Upper lobe of right lung (tissue), 1 donor: ENCODE results near the gene UPF3A. TPM values are rescaled to one million over a fixed set of nuclear protein-coding genes. Genes with fewer than 3 reads are reported as not detected.
"Not testable (repeated sequence)": the region's sequence is repeated elsewhere in the genome, so short reads cannot be mapped to it uniquely, and the experiment has no call there.

Experiments used
- ATAC-seq: fragments of 200-7000 bp; cut with Tn5 transposase; one replicate; pipeline ENCODE4 v1.9.1; 2020; ENCODE audit warnings: mild to moderate bottlenecking, moderate library complexity
- DNase-seq: peaks from one replicate; pipeline ENCODE4 v3.0.0-alpha.2; 2020
- H3K27ac ChIP-seq: fragments of 200-600 bp; one replicate; pipeline ENCODE4 v1.8.0; 2022
- H3K27me3 ChIP-seq: fragments of 200-600 bp; one replicate; pipeline ENCODE4 v1.8.0; 2022; ENCODE audit warnings: mild to moderate bottlenecking
- H3K36me3 ChIP-seq: fragments of 200-600 bp; one replicate; pipeline ENCODE4 v1.8.0; 2022
- H3K4me1 ChIP-seq: fragments of 200-600 bp; one replicate; pipeline ENCODE4 v1.8.0; 2022
- H3K4me3 ChIP-seq: fragments of 200-600 bp; one replicate; pipeline ENCODE4 v1.8.0; 2022; ENCODE audit warnings: mild to moderate bottlenecking
- H3K9me3 ChIP-seq: fragments of 200-600 bp; one replicate; pipeline ENCODE4 v1.8.0; 2022
- CTCF ChIP-seq: fragments of 200-600 bp; IDR thresholded peaks from one replicate; pipeline ENCODE4 v1.8.0; 2022; ENCODE audit warnings: antibody characterized with exemption
- intact Hi-C: fragments of 100-400 bp; cut with DNase I; formaldehyde crosslinking; loops from one replicate; pipeline ENCODE4 v1.11.0; 2022
- total RNA-seq: library from RNA; stranded (reverse); fragmentation: NEBNext Ultra II Directional; extraction: Animal tissue kit (Norgen Biotek cat#: 25700); gene quantifications from one replicate; pipeline ENCODE4 v1.2.1, GENCODE V29; 2021
- donor health status: DM: no; HTN: yes; CAD: no; lungs with severe emphysema.

UPF3A gene
- total RNA-seq, 1 donor from 2014 or later: 35.6 TPM

GRCh38 chr13:114249077-114249476, 32.3 kb upstream of the UPF3A start:
- DNase-seq (no peak), ATAC-seq (no peak)
- Histone ChIP-seq H3K36me3 (peaks cover 97% of the 10 kb centered on the region), H3K27me3 (no peaks in the 10 kb centered on the region), H3K4me3 (no peak overlapping the region), H3K27ac (no peak overlapping the region), H3K9me3 (no peaks in the 10 kb centered on the region), H3K4me1 (no peaks in the 10 kb centered on the region)
- TF ChIP-seq CTCF: no peak
- intact Hi-C loops: no loop called here

GRCh38 chr13:114251639-114252440, 29.6 kb upstream of the UPF3A start:
- intact Hi-C loops: not testable (repeated sequence)

GRCh38 chr13:114256547-114256946, 24.9 kb upstream of the UPF3A start:
- no peak for TF ChIP-seq CTCF
- Histone ChIP-seq H3K36me3 (peaks cover 99% of the 10 kb centered on the region), H3K27ac (no peak overlapping the region), H3K4me3 (no peak overlapping the region), H3K4me1 (no peaks in the 10 kb centered on the region), H3K27me3 (no peaks in the 10 kb centered on the region), H3K9me3 (no peaks in the 10 kb centered on the region)
- DNase-seq (no peak), ATAC-seq (peak; percentile 17)
- intact Hi-C loops: no loop called here

More at GRCh38 chr13:114251639-114252440, 29.6 kb upstream of the UPF3A start:
- not testable (repeated sequence) for ATAC-seq, H3K9me3 ChIP-seq, H3K27me3 ChIP-seq, DNase-seq, H3K4me1 ChIP-seq, H3K27ac ChIP-seq, H3K4me3 ChIP-seq
- H3K36me3 ChIP-seq: peaks cover 97% of the 10 kb centered on the region

- intact Hi-C loops: no loop called here
- Histone ChIP-seq H3K27me3 (no peaks in the 10 kb centered on the region), H3K36me3 (peaks cover 100% of the 10 kb centered on the region), H3K4me1 (no peaks in the 10 kb centered on the region), H3K4me3 (no peak overlapping the region), H3K9me3 (no peaks in the 10 kb centered on the region), H3K27ac (no peak overlapping the region)
- TF ChIP-seq CTCF: no peak
- ATAC-seq (no peak), DNase-seq (no peak)
Measured at GRCh38 chr13:114257014-114257413, 24.4 kb upstream of the UPF3A start.

GRCh38 chr13:114258589-114258988, 22.8 kb upstream of the UPF3A start:
- H3K27ac ChIP-seq: no peak overlapping the region
- no peak overlapping the region for H3K4me3 ChIP-seq
- no peak for TF ChIP-seq CTCF
- peaks cover 100% of the 10 kb centered on the region for H3K36me3 ChIP-seq
- DNase-seq (no peak), ATAC-seq (no peak)
- H3K4me1 ChIP-seq: no peaks in the 10 kb centered on the region
- no peaks in the 10 kb centered on the region for H3K27me3 ChIP-seq
- no peaks in the 10 kb centered on the region for H3K9me3 ChIP-seq
- intact Hi-C loops: no loop called here

- no peak for DNase-seq
- intact Hi-C loops: no loop called here
- Histone ChIP-seq H3K27ac (no peak overlapping the region), H3K4me1 (no peaks in the 10 kb centered on the region), H3K27me3 (no peaks in the 10 kb centered on the region), H3K4me3 (no peak overlapping the region), H3K9me3 (no peaks in the 10 kb centered on the region), H3K36me3 (peaks cover 100% of the 10 kb centered on the region)
- no peak for ATAC-seq
- TF ChIP-seq CTCF: no peak
Measured at GRCh38 chr13:114259374-114259773, 22.0 kb upstream of the UPF3A start.
